Measurements from ENCODE around the gene CPB2.

CPB2 gene

GRCh38 chr13:46087481-46087880 is 17.4 kb downstream of the CPB2 start:
- H3K4me1 Mint-ChIP-seq = no peaks in the 10 kb centered on the region
- no peaks in the 10 kb centered on the region for H3K9me3 Mint-ChIP-seq
- ATAC-seq = no peak
- no peak overlapping the region for H3K4me3 Mint-ChIP-seq
- H3K27ac Mint-ChIP-seq = no peak overlapping the region
- H3K36me3 Mint-ChIP-seq = no peaks in the 10 kb centered on the region
- peaks cover 5% of the 10 kb centered on the region for H3K27me3 Mint-ChIP-seq

DNA sequence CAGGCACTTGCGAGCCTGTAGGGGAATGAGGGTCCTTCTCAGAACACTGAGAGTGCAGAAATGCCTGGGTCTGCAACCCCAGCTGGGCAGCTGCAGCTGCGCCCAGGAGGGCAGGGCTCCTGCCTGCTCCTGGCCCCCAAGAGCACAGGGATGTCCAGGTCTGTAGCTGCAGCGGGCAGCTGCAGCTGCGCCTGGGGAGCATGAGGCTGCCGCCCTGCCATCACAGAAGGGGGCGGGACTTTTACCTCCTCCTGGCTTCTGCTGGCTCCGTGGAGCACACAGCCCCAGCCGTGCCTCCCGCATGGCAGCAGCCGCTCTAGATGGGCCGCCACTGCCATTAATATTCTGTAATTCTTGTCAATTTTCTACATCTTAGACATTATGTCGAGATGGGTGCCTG is 17.8 kb downstream of the CPB2 start:
- no peaks in the 10 kb centered on the region for H3K36me3 Mint-ChIP-seq
- ATAC-seq = no peak
- peaks cover under 1% of the 10 kb centered on the region for H3K27me3 Mint-ChIP-seq
- H3K4me3 Mint-ChIP-seq = no peak overlapping the region
- H3K9me3 Mint-ChIP-seq = no peaks in the 10 kb centered on the region
- no peaks in the 10 kb centered on the region for H3K4me1 Mint-ChIP-seq
- H3K27ac Mint-ChIP-seq = no peak overlapping the region

GRCh38 chr13:46086421-46086922 is 18.4 kb downstream of the CPB2 start:
- Mint-ChIP-seq H3K4me1 (no peaks in the 10 kb centered on the region), H3K27me3 (no peaks in the 10 kb centered on the region), H3K36me3 (no peaks in the 10 kb centered on the region), H3K9me3 (no peaks in the 10 kb centered on the region), H3K27ac (no peak overlapping the region), H3K4me3 (no peak overlapping the region)
- peak; percentile 27 for ATAC-seq

GRCh38 chr13:46085737-46086136 is 19.1 kb downstream of the CPB2 start:
- Mint-ChIP-seq H3K27ac (no peak overlapping the region), H3K36me3 (no peaks in the 10 kb centered on the region), H3K4me3 (no peak overlapping the region), H3K9me3 (no peaks in the 10 kb centered on the region), H3K4me1 (no peaks in the 10 kb centered on the region), H3K27me3 (no peaks in the 10 kb centered on the region)
- ATAC-seq = no peak

DNA sequence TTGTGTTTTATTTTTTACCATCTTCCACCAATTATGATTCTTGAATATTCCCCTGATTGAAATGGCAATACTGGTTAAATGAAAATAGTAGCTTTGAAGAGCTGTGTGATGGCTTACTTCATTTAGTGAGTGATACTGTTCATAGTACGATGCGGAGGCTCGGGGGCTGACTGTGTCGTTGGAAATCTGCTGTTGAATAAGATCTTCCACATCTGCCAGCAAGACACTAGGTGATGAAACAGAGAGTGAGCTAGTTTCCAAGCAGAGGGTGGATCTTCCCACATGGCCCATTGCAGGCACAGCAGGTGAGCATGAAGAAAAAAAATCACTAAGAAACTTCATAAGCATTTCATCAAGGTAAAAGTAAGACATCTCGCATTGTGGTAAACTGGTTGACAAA is 22.5 kb downstream of the CPB2 start:
- ATAC-seq = no peak
- Mint-ChIP-seq H3K4me1 (no peaks in the 10 kb centered on the region), H3K27me3 (no peaks in the 10 kb centered on the region)

GRCh38 chr13:46079770-46080169 is 25.1 kb downstream of the CPB2 start:
- H3K27me3 Mint-ChIP-seq = no peaks in the 10 kb centered on the region
- no peaks in the 10 kb centered on the region for H3K36me3 Mint-ChIP-seq
- H3K4me3 Mint-ChIP-seq = no peak overlapping the region
- no peak overlapping the region for H3K27ac Mint-ChIP-seq
- H3K9me3 Mint-ChIP-seq = peaks cover 3% of the 10 kb centered on the region
- ATAC-seq = no peak
- H3K4me1 Mint-ChIP-seq = no peaks in the 10 kb centered on the region

More for the DNA sequence above, 22.5 kb downstream of the CPB2 start:
- Mint-ChIP-seq H3K4me3 (no peak overlapping the region), H3K27ac (no peak overlapping the region), H3K9me3 (no peaks in the 10 kb centered on the region), H3K36me3 (no peaks in the 10 kb centered on the region)

DNA sequence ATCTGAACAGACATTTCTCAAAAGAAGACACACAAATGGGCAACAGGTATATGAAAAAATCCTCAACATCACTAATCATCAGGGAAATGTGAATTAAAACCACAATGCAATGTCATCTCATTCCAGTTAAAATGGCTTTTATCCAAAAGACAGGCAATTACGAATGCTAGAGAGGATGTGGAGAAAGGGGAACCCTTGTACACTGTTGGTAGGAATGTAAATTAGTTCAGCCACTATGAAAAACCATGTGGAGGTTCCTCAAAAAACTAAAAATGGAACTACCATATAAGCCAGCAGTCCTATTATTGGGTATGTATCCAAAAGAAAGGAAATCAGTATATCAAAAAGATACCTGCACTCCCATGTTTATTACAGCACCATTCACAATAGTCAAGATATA is 27.6 kb downstream of the CPB2 start:
- H3K9me3 Mint-ChIP-seq = peaks cover 3% of the 10 kb centered on the region
- no peaks in the 10 kb centered on the region for H3K36me3 Mint-ChIP-seq
- no peaks in the 10 kb centered on the region for H3K27me3 Mint-ChIP-seq
- H3K4me3 Mint-ChIP-seq = no peak overlapping the region
- H3K4me1 Mint-ChIP-seq = no peaks in the 10 kb centered on the region
- ATAC-seq = no peak
- no peak overlapping the region for H3K27ac Mint-ChIP-seq

- ATAC-seq = no peak
- Mint-ChIP-seq H3K27me3 (peaks cover 3% of the 10 kb centered on the region), H3K9me3 (peaks cover 3% of the 10 kb centered on the region), H3K4me3 (no peak overlapping the region), H3K27ac (no peak overlapping the region), H3K4me1 (peaks cover 2% of the 10 kb centered on the region), H3K36me3 (no peaks in the 10 kb centered on the region)
These were observed 28.0 kb downstream of the CPB2 start for GRCh38 chr13:46076827-46077226.

DNA sequence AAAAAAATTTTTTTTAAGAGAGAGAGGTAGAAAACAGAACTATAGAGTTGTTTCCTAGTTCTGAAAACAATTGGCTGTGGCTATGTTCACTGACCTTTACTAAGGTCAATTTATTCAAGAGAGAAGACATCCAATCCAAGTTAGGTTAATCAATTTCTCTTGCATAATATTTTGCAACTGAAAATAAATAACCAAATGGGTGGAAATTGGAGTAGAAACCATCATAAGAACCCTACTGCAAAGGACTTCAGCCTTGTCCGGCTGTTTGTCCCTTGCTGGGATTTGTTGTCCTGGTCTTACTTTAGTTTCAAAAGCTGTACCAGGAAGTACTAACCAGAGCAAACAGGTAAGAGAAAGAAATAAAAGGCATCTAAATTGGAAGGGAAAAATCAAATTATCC is 29.0 kb downstream of the CPB2 start:
- peaks cover 10% of the 10 kb centered on the region for H3K4me1 Mint-ChIP-seq
- no peak overlapping the region for H3K4me3 Mint-ChIP-seq
- H3K27me3 Mint-ChIP-seq = peaks cover 13% of the 10 kb centered on the region
- H3K36me3 Mint-ChIP-seq = no peaks in the 10 kb centered on the region
- H3K9me3 Mint-ChIP-seq = peaks cover 3% of the 10 kb centered on the region
- ATAC-seq = no peak
- no peak overlapping the region for H3K27ac Mint-ChIP-seq

DNA sequence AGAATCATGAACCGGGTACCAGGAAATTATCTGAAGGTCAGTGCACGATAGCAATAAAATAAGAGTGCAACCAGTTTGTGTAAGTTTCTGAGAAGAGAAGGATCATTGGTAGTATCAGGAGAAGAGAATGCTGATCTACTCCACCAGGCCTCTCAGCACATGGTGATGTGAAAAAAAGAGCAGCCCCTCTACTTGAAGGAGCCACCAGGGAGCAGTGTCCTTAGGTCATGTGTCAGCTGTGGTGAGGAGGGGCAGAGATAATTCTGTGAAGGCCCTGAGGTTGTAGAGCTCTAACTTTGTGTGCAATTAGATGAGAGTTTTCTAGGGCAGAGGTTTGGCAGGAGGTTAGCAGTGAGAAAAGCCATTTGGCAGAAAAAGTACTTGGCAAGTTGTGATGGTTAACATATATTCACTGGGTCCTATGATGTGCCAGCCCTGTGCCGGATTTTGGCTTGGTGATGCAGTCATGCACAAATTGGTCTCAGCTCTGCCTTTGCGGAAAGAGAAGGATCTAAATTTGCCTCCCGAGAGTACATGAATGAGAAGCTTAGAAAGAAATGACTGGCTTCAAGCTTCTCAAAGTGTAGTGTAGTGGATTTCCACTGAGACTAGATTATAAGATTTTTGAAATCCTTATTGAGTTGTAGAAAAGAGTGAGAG is 33.1 kb downstream of the CPB2 start:
- ATAC-seq = peak; percentile 74
- no peaks in the 10 kb centered on the region for H3K9me3 Mint-ChIP-seq
- peaks cover 10% of the 10 kb centered on the region for H3K4me1 Mint-ChIP-seq
- no peak overlapping the region for H3K4me3 Mint-ChIP-seq
- H3K36me3 Mint-ChIP-seq = no peaks in the 10 kb centered on the region
- H3K27ac Mint-ChIP-seq = peak overlapping the region; percentile 56
- H3K27me3 Mint-ChIP-seq = peaks cover 13% of the 10 kb centered on the region

DNA sequence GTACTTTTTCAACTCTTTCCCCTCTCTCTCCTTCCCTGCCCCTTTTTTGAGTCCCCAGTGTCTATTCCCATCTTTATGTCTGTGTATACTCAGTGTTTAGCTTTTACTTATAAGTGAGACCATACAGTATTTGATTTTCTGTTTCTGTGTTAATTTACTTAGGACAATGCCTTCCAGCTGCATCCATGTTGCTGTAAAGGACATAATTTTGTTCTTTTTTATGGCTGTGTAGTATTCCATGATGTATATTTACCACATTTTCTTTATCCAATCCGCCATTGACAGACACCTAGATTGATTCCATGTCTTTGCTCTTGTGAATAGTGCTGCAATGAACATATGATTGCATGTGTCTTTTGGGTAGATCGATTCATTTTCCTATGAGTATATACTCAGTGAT is 41.5 kb downstream of the CPB2 start:
- Mint-ChIP-seq H3K4me3 (no peak overlapping the region), H3K4me1 (no peaks in the 10 kb centered on the region), H3K27ac (no peak overlapping the region), H3K9me3 (peaks cover 4% of the 10 kb centered on the region), H3K36me3 (no peaks in the 10 kb centered on the region), H3K27me3 (no peaks in the 10 kb centered on the region)
- no peak for ATAC-seq

DNA sequence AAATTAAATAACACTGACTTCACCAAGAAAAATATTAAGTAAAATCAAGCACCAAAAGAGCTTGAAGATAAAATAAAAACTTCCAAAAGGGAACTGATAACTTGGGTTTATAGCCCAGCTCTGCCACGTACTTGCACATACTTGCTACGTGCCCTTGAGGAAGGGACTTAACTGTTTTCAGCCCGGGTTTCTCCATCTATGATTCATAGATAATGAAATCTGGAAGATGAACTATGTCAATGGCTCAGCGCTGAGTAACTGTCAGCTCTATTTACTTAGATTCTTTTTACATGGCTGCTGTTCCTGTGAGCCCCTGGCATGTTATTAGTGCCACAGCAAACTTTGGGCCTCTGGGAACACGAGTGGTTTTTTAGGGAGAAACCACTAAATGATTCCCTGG is 42.6 kb downstream of the CPB2 start:
- H3K4me3 Mint-ChIP-seq = no peak overlapping the region
- peaks cover 4% of the 10 kb centered on the region for H3K9me3 Mint-ChIP-seq
- no peaks in the 10 kb centered on the region for H3K4me1 Mint-ChIP-seq
- no peak overlapping the region for H3K27ac Mint-ChIP-seq
- ATAC-seq = no peak
- no peaks in the 10 kb centered on the region for H3K36me3 Mint-ChIP-seq
- H3K27me3 Mint-ChIP-seq = no peaks in the 10 kb centered on the region

- H3K9me3 Mint-ChIP-seq = peaks cover 4% of the 10 kb centered on the region
- H3K36me3 Mint-ChIP-seq = no peaks in the 10 kb centered on the region
- H3K4me1 Mint-ChIP-seq = no peaks in the 10 kb centered on the region
- no peak overlapping the region for H3K4me3 Mint-ChIP-seq
- ATAC-seq = no peak
- peaks cover 8% of the 10 kb centered on the region for H3K27me3 Mint-ChIP-seq
- H3K27ac Mint-ChIP-seq = no peak overlapping the region
These were observed 45.4 kb downstream of the CPB2 start for GRCh38 chr13:46059405-46059804.

- Mint-ChIP-seq H3K27me3 (peaks cover 8% of the 10 kb centered on the region), H3K27ac (no peak overlapping the region), H3K36me3 (no peaks in the 10 kb centered on the region), H3K4me3 (no peak overlapping the region), H3K9me3 (peaks cover 2% of the 10 kb centered on the region), H3K4me1 (no peaks in the 10 kb centered on the region)
- ATAC-seq = no peak
These were observed 46.6 kb downstream of the CPB2 start for GRCh38 chr13:46058268-46058667.

DNA sequence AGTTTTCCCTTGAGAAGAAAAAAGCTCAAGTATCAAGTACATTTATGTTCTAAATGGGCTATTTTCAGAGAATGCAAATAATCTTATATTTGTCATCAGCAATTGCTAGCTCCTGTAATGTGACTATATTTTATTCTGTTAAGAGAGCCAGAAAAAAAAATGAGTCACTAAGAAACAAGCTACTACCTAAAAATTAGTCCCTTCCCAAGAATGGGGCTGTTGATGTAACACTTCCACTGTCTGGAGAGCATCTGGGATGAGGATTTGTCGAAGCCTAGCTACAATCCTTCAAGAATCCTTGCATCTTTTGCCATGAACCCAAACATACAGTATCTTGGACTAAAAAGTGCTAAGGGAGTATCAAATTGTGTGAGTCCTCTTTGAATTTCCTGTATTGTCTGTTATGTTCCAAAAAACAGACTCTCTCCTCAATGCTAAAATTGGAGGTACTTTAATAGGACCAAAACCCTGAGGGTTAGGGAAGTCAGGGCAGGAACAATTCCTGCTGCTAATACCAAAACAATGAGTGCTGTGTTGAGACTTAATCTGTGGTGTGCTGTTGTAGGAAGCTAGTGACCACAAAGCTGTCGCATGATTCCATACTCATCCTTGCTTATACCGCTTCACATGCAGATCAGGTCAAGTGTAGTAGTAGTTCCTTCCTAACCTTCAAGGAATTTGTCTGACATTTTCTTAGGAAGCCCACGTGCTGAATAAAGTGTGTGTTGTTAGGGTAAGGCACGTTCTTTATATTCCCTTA is 47.4 kb downstream of the CPB2 start:
- peaks cover 8% of the 10 kb centered on the region for H3K27me3 Mint-ChIP-seq
- no peak overlapping the region for H3K27ac Mint-ChIP-seq
- H3K9me3 Mint-ChIP-seq = no peaks in the 10 kb centered on the region
- no peak overlapping the region for H3K4me3 Mint-ChIP-seq
- H3K36me3 Mint-ChIP-seq = no peaks in the 10 kb centered on the region
- H3K4me1 Mint-ChIP-seq = no peaks in the 10 kb centered on the region
- no peak for ATAC-seq
